ENCODE measurements around the gene PECR. TPM values are rescaled to one million over a fixed set of nuclear protein-coding genes. Genes with fewer than 3 reads are reported as not detected.

The PECR gene
- total RNA-seq, 1 experiment from 2014 or later: 13.9 TPM

DNA sequence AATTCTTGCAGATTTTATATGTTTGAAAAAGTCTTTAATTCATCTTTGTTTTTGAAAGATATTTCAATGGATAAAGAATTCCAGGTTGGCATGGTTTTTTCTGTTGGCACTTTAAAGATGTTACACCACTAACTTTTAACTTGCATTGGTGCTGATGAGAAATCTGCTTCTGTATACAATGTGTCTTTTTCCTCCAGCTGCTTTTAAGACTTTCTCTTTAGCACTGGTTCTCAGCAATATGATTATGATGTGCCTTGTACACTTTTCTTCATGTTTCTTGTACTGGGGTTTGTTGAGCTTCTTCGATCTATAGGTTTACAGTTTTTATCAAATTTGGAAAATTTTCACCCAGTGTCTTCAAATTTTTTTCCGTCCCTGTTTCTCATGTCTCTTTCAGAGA, 29.2 kb downstream of the PECR start:
- DNase-seq (ENCODE audit: low spot score) (no peak), ATAC-seq (no peak)
- no peaks in the 10 kb centered on the region for H3K27me3 Mint-ChIP-seq (ENCODE audit: low read depth)
- peaks cover 24% of the 10 kb centered on the region for H3K4me1 Mint-ChIP-seq
- ChIA-PET POLR2A (interaction anchor here (1.5 kb wide), 1 partner anchor 46 kb away, joined by 4 read pairs; no protein-coding TSS in a partner anchor), CTCF (no interaction called here)
- H3K9me3 Mint-ChIP-seq: no peaks in the 10 kb centered on the region
- no peak overlapping the region for H3K4me3 Mint-ChIP-seq
- H3K36me3 Mint-ChIP-seq: peaks cover 20% of the 10 kb centered on the region
- H3K27ac Mint-ChIP-seq: no peak overlapping the region
- TF ChIP-seq, protein P1, sequence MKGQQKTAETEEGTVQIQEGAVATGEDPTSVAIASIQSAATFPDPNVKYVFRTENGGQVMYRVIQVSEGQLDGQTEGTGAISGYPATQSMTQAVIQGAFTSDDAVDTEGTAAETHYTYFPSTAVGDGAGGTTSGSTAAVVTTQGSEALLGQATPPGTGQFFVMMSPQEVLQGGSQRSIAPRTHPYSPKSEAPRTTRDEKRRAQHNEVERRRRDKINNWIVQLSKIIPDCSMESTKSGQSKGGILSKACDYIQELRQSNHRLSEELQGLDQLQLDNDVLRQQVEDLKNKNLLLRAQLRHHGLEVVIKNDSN (CRISPR knock-in tag; IDR thresholded peaks at IDR 0.05): no peak
- TF ChIP-seq PRRX2 (CRISPR knock-in tag; IDR thresholded peaks at IDR 0.05) (no peak), IRF2 (CRISPR knock-in tag; IDR thresholded peaks at IDR 0.05; ENCODE audit: borderline replicate concordance, low read depth) (no peak), FOXP1 (CRISPR knock-in tag; IDR thresholded peaks at IDR 0.05; ENCODE audit: borderline replicate concordance) (no peak), MYBL2 (CRISPR knock-in tag; IDR thresholded peaks at IDR 0.05) (no peak), SOX15 (CRISPR knock-in tag; IDR thresholded peaks at IDR 0.05) (no peak), GABPB1 (CRISPR knock-in tag; IDR thresholded peaks at IDR 0.05) (no peak)
- TF ChIP-seq, protein P2, sequence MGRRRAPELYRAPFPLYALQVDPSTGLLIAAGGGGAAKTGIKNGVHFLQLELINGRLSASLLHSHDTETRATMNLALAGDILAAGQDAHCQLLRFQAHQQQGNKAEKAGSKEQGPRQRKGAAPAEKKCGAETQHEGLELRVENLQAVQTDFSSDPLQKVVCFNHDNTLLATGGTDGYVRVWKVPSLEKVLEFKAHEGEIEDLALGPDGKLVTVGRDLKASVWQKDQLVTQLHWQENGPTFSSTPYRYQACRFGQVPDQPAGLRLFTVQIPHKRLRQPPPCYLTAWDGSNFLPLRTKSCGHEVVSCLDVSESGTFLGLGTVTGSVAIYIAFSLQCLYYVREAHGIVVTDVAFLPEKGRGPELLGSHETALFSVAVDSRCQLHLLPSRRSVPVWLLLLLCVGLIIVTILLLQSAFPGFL (CRISPR knock-in tag; IDR thresholded peaks at IDR 0.05; ENCODE audit: borderline replicate concordance): no peak
- TF ChIP-seq, protein P3, sequence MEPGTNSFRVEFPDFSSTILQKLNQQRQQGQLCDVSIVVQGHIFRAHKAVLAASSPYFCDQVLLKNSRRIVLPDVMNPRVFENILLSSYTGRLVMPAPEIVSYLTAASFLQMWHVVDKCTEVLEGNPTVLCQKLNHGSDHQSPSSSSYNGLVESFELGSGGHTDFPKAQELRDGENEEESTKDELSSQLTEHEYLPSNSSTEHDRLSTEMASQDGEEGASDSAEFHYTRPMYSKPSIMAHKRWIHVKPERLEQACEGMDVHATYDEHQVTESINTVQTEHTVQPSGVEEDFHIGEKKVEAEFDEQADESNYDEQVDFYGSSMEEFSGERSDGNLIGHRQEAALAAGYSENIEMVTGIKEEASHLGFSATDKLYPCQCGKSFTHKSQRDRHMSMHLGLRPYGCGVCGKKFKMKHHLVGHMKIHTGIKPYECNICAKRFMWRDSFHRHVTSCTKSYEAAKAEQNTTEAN (CRISPR knock-in tag; IDR thresholded peaks at IDR 0.05): no peak
- TF ChIP-seq, protein P4, sequence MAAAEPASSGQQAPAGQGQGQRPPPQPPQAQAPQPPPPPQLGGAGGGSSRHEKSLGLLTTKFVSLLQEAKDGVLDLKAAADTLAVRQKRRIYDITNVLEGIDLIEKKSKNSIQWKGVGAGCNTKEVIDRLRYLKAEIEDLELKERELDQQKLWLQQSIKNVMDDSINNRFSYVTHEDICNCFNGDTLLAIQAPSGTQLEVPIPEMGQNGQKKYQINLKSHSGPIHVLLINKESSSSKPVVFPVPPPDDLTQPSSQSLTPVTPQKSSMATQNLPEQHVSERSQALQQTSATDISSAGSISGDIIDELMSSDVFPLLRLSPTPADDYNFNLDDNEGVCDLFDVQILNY (CRISPR knock-in tag; IDR thresholded peaks at IDR 0.05): no peak

DNA sequence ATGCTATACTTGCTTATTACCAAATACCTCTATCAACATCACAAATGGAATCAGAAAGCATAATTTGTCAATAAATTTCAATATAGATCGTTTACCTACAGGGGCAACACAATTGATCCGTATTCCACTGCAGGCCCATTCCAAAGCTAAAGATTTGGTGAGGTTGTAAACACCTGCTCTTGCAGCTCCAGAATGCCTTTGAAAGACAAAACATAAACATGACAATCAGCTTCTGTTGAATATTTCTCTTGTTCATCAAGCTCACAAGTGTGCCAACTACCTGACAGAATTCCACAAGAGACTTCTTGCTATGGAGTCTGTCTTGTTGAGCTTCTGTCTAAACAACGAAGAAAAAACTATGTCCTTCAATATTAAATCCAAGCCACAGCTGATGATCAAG, 30.3 kb downstream of the PECR start:
- Mint-ChIP-seq H3K9me3 (no peaks in the 10 kb centered on the region), H3K4me3 (no peak overlapping the region; the same call in 1 of the 2 replicates), H3K27ac (peak overlapping the region; percentile 92), H3K4me1 (peaks cover 24% of the 10 kb centered on the region), H3K27me3 (ENCODE audit: low read depth) (no peaks in the 10 kb centered on the region), H3K36me3 (peaks cover 21% of the 10 kb centered on the region)
- ChIA-PET CTCF (interaction anchor here (0.5 to 1.3 kb wide), 6 partner anchors 17 to 223 kb away, joined by 3 to 7 read pairs (median 4); no protein-coding TSS in a partner anchor), POLR2A (interaction anchor here (0.8 to 1.5 kb wide), 5 partner anchors 30 to 72 kb away, joined by 3 to 9 read pairs (median 4); partner anchors contain the start of gene PECR)
- TF ChIP-seq, protein P5, sequence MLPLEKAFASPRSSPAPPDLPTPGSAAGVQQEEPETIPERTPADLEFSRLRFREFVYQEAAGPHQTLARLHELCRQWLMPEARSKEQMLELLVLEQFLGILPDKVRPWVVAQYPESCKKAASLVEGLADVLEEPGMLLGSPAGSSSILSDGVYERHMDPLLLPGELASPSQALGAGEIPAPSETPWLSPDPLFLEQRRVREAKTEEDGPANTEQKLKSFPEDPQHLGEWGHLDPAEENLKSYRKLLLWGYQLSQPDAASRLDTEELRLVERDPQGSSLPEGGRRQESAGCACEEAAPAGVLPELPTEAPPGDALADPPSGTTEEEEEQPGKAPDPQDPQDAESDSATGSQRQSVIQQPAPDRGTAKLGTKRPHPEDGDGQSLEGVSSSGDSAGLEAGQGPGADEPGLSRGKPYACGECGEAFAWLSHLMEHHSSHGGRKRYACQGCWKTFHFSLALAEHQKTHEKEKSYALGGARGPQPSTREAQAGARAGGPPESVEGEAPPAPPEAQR (CRISPR knock-in tag; IDR thresholded peaks at IDR 0.05): no peak
- TF ChIP-seq MYBL2 (CRISPR knock-in tag; IDR thresholded peaks at IDR 0.05) (no peak), EMX1 (CRISPR knock-in tag; IDR thresholded peaks at IDR 0.05) (no peak), GTF2I (CRISPR knock-in tag; conservative IDR thresholded peaks at IDR 0.05) (no peak), ZNF121 (CRISPR knock-in tag; IDR thresholded peaks at IDR 0.05) (no peak), TEAD1 (CRISPR knock-in tag; IDR thresholded peaks at IDR 0.05) (no peak), GABPB1 (CRISPR knock-in tag; IDR thresholded peaks at IDR 0.05) (no peak)
- TF ChIP-seq, protein P6, sequence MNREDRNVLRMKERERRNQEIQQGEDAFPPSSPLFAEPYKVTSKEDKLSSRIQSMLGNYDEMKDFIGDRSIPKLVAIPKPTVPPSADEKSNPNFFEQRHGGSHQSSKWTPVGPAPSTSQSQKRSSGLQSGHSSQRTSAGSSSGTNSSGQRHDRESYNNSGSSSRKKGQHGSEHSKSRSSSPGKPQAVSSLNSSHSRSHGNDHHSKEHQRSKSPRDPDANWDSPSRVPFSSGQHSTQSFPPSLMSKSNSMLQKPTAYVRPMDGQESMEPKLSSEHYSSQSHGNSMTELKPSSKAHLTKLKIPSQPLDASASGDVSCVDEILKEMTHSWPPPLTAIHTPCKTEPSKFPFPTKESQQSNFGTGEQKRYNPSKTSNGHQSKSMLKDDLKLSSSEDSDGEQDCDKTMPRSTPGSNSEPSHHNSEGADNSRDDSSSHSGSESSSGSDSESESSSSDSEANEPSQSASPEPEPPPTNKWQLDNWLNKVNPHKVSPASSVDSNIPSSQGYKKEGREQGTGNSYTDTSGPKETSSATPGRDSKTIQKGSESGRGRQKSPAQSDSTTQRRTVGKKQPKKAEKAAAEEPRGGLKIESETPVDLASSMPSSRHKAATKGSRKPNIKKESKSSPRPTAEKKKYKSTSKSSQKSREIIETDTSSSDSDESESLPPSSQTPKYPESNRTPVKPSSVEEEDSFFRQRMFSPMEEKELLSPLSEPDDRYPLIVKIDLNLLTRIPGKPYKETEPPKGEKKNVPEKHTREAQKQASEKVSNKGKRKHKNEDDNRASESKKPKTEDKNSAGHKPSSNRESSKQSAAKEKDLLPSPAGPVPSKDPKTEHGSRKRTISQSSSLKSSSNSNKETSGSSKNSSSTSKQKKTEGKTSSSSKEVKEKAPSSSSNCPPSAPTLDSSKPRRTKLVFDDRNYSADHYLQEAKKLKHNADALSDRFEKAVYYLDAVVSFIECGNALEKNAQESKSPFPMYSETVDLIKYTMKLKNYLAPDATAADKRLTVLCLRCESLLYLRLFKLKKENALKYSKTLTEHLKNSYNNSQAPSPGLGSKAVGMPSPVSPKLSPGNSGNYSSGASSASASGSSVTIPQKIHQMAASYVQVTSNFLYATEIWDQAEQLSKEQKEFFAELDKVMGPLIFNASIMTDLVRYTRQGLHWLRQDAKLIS (CRISPR knock-in tag; IDR thresholded peaks at IDR 0.05; ENCODE audit: borderline replicate concordance): no peak
- TF ChIP-seq, protein P7, sequence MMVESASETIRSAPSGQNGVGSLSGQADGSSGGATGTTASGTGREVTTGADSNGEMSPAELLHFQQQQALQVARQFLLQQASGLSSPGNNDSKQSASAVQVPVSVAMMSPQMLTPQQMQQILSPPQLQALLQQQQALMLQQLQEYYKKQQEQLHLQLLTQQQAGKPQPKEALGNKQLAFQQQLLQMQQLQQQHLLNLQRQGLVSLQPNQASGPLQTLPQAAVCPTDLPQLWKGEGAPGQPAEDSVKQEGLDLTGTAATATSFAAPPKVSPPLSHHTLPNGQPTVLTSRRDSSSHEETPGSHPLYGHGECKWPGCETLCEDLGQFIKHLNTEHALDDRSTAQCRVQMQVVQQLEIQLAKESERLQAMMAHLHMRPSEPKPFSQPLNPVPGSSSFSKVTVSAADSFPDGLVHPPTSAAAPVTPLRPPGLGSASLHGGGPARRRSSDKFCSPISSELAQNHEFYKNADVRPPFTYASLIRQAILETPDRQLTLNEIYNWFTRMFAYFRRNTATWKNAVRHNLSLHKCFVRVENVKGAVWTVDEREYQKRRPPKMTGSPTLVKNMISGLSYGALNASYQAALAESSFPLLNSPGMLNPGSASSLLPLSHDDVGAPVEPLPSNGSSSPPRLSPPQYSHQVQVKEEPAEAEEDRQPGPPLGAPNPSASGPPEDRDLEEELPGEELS (CRISPR knock-in tag; IDR thresholded peaks at IDR 0.05): no peak
- ATAC-seq (peak; percentile 48), DNase-seq (ENCODE audit: low spot score) (no peak)
